Activated CD8-positive, alpha-beta memory T cell treated with anti-CD3 and anti-CD28 coated beads, Interleukin-2, amount 50 U/mL, for 1 hour (primary cell): ENCODE results near the gene DNM3.

Experiments used
- DNase-seq: peaks from one replicate; pipeline ENCODE4 v3.0.0-alpha.2; 2020; ENCODE audit errors: extremely low read depth

DNM3 gene

GRCh38 chr1:172393354-172393753 is 552.1 kb downstream of the DNM3 start:
- DNase-seq: no peak

- DNase-seq: peak; percentile 22
Observed at GRCh38 chr1:172394141-172394751, 552.9 kb downstream of the DNM3 start.

GRCh38 chr1:172394811-172395210 is 553.5 kb downstream of the DNM3 start:
- no peak for DNase-seq

- no peak for DNase-seq
Observed at GRCh38 chr1:172395576-172395975, 554.3 kb downstream of the DNM3 start.

- no peak for DNase-seq
Observed at GRCh38 chr1:172397221-172397620, 555.9 kb downstream of the DNM3 start.

- DNase-seq: no peak
Observed at GRCh38 chr1:172397633-172398032, 556.3 kb downstream of the DNM3 start.

- DNase-seq: no peak
Observed at GRCh38 chr1:172398193-172398592, 556.9 kb downstream of the DNM3 start.

- DNase-seq: no peak
Observed at GRCh38 chr1:172398970-172399755, 557.9 kb downstream of the DNM3 start.

GRCh38 chr1:172399756-172400721 is 558.7 kb downstream of the DNM3 start:
- DNase-seq: no peak

GRCh38 chr1:172400722-172401105 is 559.4 kb downstream of the DNM3 start:
- no peak for DNase-seq

- no peak for DNase-seq
Observed at GRCh38 chr1:172401477-172401876, 560.2 kb downstream of the DNM3 start.

- DNase-seq: no peak
Observed at GRCh38 chr1:172401892-172402291, 560.6 kb downstream of the DNM3 start.

- no peak for DNase-seq
Observed at GRCh38 chr1:172402878-172403569, 561.7 kb downstream of the DNM3 start.

GRCh38 chr1:172404121-172404520 is 562.8 kb downstream of the DNM3 start:
- no peak for DNase-seq

- no peak for DNase-seq
Observed at GRCh38 chr1:172405912-172406311, 564.6 kb downstream of the DNM3 start.

- DNase-seq: no peak
Observed at GRCh38 chr1:172406968-172407367, 565.7 kb downstream of the DNM3 start.

- no peak for DNase-seq
Observed at GRCh38 chr1:172408958-172409357, 567.7 kb downstream of the DNM3 start.

- DNase-seq: no peak
Observed at GRCh38 chr1:172410027-172410426, 568.7 kb downstream of the DNM3 start.

- DNase-seq: no peak
Observed at GRCh38 chr1:172411791-172412338, 570.6 kb downstream of the DNM3 start.

GRCh38 chr1:172414331-172414730 is 573.0 kb downstream of the DNM3 start:
- no peak for DNase-seq

- no peak for DNase-seq
Observed at GRCh38 chr1:172416496-172417035, 575.3 kb downstream of the DNM3 start.
